GM12874 (cell line): ENCODE measurements around the gene PPP1R12C.

Experiments used
- TF ChIP-seq, protein P1 (sequence below): IDR thresholded peaks from 2 replicates; pipeline ENCODE4 v1.5.1; 2011; ENCODE audit warnings: low read depth, mild to moderate bottlenecking, control low read depth, low read length, moderate library complexity; ENCODE audit not compliant: insufficient read depth

The PPP1R12C gene

GRCh38 chr19:55075371-55075998 lies 42.0 kb downstream of the PPP1R12C start, which contains the start of gene EPS8L1:
TSS of gene EPS8L1 (plus strand) at chr19:55075869. CDS start at chr19:55076445, 576 bp downstream.
- TF ChIP-seq, protein P1, sequence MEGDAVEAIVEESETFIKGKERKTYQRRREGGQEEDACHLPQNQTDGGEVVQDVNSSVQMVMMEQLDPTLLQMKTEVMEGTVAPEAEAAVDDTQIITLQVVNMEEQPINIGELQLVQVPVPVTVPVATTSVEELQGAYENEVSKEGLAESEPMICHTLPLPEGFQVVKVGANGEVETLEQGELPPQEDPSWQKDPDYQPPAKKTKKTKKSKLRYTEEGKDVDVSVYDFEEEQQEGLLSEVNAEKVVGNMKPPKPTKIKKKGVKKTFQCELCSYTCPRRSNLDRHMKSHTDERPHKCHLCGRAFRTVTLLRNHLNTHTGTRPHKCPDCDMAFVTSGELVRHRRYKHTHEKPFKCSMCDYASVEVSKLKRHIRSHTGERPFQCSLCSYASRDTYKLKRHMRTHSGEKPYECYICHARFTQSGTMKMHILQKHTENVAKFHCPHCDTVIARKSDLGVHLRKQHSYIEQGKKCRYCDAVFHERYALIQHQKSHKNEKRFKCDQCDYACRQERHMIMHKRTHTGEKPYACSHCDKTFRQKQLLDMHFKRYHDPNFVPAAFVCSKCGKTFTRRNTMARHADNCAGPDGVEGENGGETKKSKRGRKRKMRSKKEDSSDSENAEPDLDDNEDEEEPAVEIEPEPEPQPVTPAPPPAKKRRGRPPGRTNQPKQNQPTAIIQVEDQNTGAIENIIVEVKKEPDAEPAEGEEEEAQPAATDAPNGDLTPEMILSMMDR, result no peak

- TF ChIP-seq, protein P1, result no peak
Measured at GRCh38 chr19:55071913-55072312, 45.5 kb downstream of the PPP1R12C start.

GRCh38 chr19:55071129-55071502 lies 46.3 kb downstream of the PPP1R12C start:
- TF ChIP-seq, protein P1, result no peak

- TF ChIP-seq, protein P1, result no peak
Measured at GRCh38 chr19:55070466-55071128, 46.8 kb downstream of the PPP1R12C start.

- TF ChIP-seq, protein P1, result no peak
Measured at GRCh38 chr19:55069865-55070197, 47.6 kb downstream of the PPP1R12C start.

- TF ChIP-seq, protein P1, result no peak
Measured at GRCh38 chr19:55068950-55069864, 48.2 kb downstream of the PPP1R12C start.

DNA sequence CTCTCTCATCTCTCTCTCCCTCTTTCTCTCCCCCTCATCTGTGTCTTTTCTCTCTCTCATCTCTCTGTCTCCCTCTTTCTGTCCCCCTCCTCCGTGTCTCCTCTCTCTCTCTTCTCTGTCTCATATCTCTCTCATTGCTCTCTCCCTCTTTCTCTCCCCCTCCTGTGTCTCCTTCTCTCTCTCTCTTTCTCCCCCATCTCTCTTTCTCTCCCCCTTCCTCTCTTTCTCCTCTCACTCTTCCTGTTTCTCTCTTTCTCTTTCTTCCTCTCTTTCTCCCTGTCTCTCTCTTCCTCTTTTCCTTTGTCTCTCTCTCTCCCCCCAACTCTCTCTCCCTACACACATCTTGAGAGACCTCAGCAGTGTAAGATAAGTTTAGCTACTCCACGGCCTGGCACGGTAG lies 49.6 kb downstream of the PPP1R12C start:
- TF ChIP-seq, protein P1, result no peak
